GM19463 (cell line): ENCODE results near the gene GSTM3.
A peak's percentile ranks its signal among the peaks of the same experiment; 100 is the strongest.
"Not testable (repeated sequence)": the region's sequence is repeated elsewhere in the genome, so short reads cannot be mapped to it uniquely, and the experiment has no call there.

ENCODE experiments used
- ATAC-seq: cut with Tn5 transposase; IDR thresholded peaks from one replicate; pipeline ENCODE4 v1.9.1; 2021; ENCODE audit warnings: mild to moderate bottlenecking, moderate library complexity; ENCODE audit not compliant: unreplicated experiment

Gene GSTM3

GRCh38 chr1:109708949-109709348, 31.9 kb downstream of the GSTM3 start:
- ATAC-seq, result not testable (repeated sequence)

- ATAC-seq, result no peak
These were observed 35.4 kb downstream of the GSTM3 start for GRCh38 chr1:109705411-109705810.

GRCh38 chr1:109704173-109704572, 36.7 kb downstream of the GSTM3 start:
- ATAC-seq, result no peak

- not testable (repeated sequence) for ATAC-seq
These were observed 37.9 kb downstream of the GSTM3 start for GRCh38 chr1:109702940-109703339.

- not testable (repeated sequence) for ATAC-seq
These were observed 43.0 kb downstream of the GSTM3 start for GRCh38 chr1:109697861-109698260.

- no peak for ATAC-seq
These were observed 43.8 kb downstream of the GSTM3 start for GRCh38 chr1:109697066-109697465.

- ATAC-seq, result not testable (repeated sequence)
These were observed 45.7 kb downstream of the GSTM3 start for GRCh38 chr1:109695138-109695537.

GRCh38 chr1:109694400-109694799, 46.4 kb downstream of the GSTM3 start:
- not testable (repeated sequence) for ATAC-seq

- ATAC-seq, result no peak
These were observed 49.1 kb downstream of the GSTM3 start for GRCh38 chr1:109691759-109692158.

GRCh38 chr1:109689844-109690405, 50.9 kb downstream of the GSTM3 start:
- no peak for ATAC-seq

- ATAC-seq, result peak; percentile 98
These were observed 53.0 kb downstream of the GSTM3 start, which contains the start of gene GSTM1 for GRCh38 chr1:109687641-109688499. Gene GSTM1 (plus strand): TSS chr1:109687817. CDS start chr1:109687874, 57 bp downstream.

GRCh38 chr1:109687109-109687508, 53.7 kb downstream of the GSTM3 start:
- ATAC-seq, result not testable (repeated sequence)

- not testable (repeated sequence) for ATAC-seq
These were observed 54.9 kb downstream of the GSTM3 start for GRCh38 chr1:109685890-109686289.

- not testable (repeated sequence) for ATAC-seq
These were observed 55.4 kb downstream of the GSTM3 start for GRCh38 chr1:109685399-109685798.

- ATAC-seq, result not testable (repeated sequence)
These were observed 56.1 kb downstream of the GSTM3 start for GRCh38 chr1:109684777-109685176.
